Measurements from ENCODE around the gene IQSEC1. TPM values are rescaled to one million over a fixed set of nuclear protein-coding genes. Genes with fewer than 3 reads are reported as not detected.

Gene IQSEC1
- total and polyA plus RNA-seq, 2 donors (not counting 1 experiment from before 2014, with no cell fraction given), result 96.7 to 222 TPM

GRCh38 chr3:13046569-13047274 is 26.5 kb downstream of the IQSEC1 start:
- intact Hi-C loops (cut with micrococcal nuclease), result loop anchor here (1.0 to 2.0 kb wide), 6 partner anchors 25 to 406 kb away; no protein-coding TSS in a partner anchor
- H3K9ac ChIP-seq (ENCODE audit: low read length), result peak overlapping the region; percentile 30
- no peak for TF ChIP-seq CTCF (IDR thresholded peaks at IDR 0.05)
- no peak for TF ChIP-seq EZH2 (IDR thresholded peaks at IDR 0.05; ENCODE audit: borderline replicate concordance, insufficient read depth, low read depth, low read length, poor library complexity, severe bottlenecking)
- Mint-ChIP-seq H3K4me3 (peak overlapping the region; percentile 90), H3K27me3 (no peaks in the 10 kb centered on the region), H3K9me3 (ENCODE audit: insufficient read depth) (no peaks in the 10 kb centered on the region), H3K27ac (peak overlapping the region; percentile 87), H3K4me1 (peaks cover 71% of the 10 kb centered on the region)
- ChIA-PET CTCF (interaction anchor here (0.7 to 6.3 kb wide), 21 partner anchors 9 to 285 kb away, joined by 3 to 32 read pairs (median 5); no protein-coding TSS in a partner anchor), POLR2A (interaction anchor here (0.6 to 3.2 kb wide), 9 partner anchors 24 to 64 kb away, joined by 3 to 17 read pairs (median 5); no protein-coding TSS in a partner anchor)
- ATAC-seq (ENCODE audit: low read depth) (peak; percentile 59), DNase-seq (no peak)
- H3K9me3 ChIP-seq (ENCODE audit: control extremely low read depth in 1 of 3, control insufficient read depth in 2 of 3, insufficient read depth in 1 of 3, low read length in 2 of 3), result no peaks in the 10 kb centered on the region
- peaks cover 79% of the 10 kb centered on the region for H3K79me2 ChIP-seq (ENCODE audit: control insufficient read depth, insufficient read depth, low read length)
- H3K27ac ChIP-seq (ENCODE audit: low read length in 2 of 2), result peak overlapping the region; percentile 89
- H2AFZ ChIP-seq (ENCODE audit: insufficient read depth, low read depth, low read length, poor library complexity, severe bottlenecking), result peak overlapping the region; percentile 50
- no peaks in the 10 kb centered on the region for H4K20me1 ChIP-seq (ENCODE audit: control insufficient read depth, insufficient read depth, low read length, poor library complexity, severe bottlenecking)
- H3K4me3 ChIP-seq (ENCODE audit: control extremely low read depth in 1 of 5, extremely low read depth in 1 of 5, insufficient read depth in 1 of 5, low read depth in 2 of 5, low read length in 4 of 5), result peak overlapping the region in 1 of 5 experiments; percentile 42
- H3K4me2 ChIP-seq (replicated peaks; ENCODE audit: low read depth, low read length, poor library complexity, severe bottlenecking), result peak overlapping the region; percentile 64
- H3K36me3 ChIP-seq (replicated peaks in 1 of 2; ENCODE audit: control extremely low read depth in 1 of 2, control insufficient read depth in 1 of 2, extremely low read depth in 1 of 2, insufficient read depth in 2 of 2, low read length in 1 of 2), result peaks cover 0 to 4% of the 10 kb centered on the region in 2 experiments
- 9% methylated on average over 13 of the region's 15 CpGs for WGBS (ENCODE audit: insufficient coverage)
- no peaks in the 10 kb centered on the region for H3K27me3 ChIP-seq (replicated peaks in 1 of 4; ENCODE audit: control extremely low read depth in 1 of 4, control insufficient read depth in 3 of 4, insufficient read depth in 4 of 4, low read length in 3 of 4)
- H3K4me1 ChIP-seq (ENCODE audit: control insufficient read depth in 2 of 2, insufficient read depth in 2 of 2, low read length in 2 of 2), result peaks cover 64 to 76% of the 10 kb centered on the region in 2 donors
